ENCODE results near the gene WDR54. TPM values are rescaled to one million over a fixed set of nuclear protein-coding genes. Genes with fewer than 3 reads are reported as not detected.
"Not testable (repeated sequence)": the region's sequence is repeated elsewhere in the genome, so short reads cannot be mapped to it uniquely, and the experiment has no call there.

The WDR54 gene
- total RNA-seq, 1 donor from 2014 or later, result 29.1 TPM

DNA sequence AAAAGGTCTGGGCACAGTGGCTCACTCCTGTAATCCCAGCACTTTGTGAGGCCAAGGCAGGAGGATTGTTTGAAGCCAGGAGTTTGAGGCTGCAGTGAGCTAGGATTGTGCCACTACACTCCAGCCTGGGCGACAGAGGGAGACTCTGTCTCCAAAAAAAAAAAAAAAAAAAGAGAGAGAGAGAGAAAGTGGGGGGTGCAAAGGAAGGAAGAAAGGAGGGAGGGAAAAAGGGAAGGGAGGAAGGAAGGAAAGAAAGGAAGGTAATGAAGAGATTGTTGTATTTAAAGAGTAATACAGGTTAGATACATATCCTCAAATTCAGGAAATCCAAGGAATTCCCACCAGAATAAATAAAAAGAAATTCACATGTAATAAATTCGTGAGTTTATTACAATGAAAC lies 19.6 kb upstream of the WDR54 start:
- no peak for DNase-seq (ENCODE audit: extremely low read depth, low read depth, low spot score)

DNA sequence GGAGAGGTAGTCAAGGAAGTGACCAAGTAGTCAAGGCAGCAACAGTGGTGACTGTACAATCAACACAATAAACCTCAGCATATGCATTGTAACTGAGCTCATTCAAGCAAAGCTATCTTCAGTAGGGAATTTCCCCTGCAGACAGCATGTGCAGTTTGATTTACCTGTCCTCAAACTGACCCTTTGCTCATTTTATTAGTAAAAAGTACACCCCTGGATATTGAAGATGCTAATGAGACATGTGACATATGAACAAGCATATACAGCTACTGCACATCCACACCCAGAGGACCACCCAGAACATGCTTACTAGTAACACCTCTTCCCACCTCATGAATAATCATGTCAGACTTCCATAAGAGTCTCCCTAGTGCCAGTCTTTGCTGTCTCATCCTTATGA lies 15.5 kb upstream of the WDR54 start:
- DNase-seq (ENCODE audit: extremely low read depth, low read depth, low spot score), result no peak

DNA sequence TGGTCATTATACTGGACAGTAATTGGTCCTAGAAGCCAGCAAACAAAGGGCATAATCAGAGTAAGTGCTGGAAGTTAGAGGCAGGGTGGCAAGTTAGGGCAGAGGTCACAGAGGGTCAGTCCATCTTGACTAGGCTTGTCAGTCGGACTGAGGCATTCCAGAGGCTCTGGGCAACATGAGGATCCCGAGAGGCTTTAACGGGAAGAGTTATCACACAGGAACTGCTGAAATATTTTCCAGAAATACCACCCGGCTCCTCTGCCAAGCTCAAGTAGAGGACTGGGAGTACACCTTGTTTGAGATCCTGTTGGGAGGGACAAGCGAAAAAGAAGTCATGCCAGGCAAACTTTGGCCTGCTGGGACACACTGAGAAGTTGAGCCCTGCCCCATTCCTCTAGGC lies 13.8 kb upstream of the WDR54 start:
- no peak for DNase-seq (ENCODE audit: extremely low read depth, low read depth, low spot score)

DNA sequence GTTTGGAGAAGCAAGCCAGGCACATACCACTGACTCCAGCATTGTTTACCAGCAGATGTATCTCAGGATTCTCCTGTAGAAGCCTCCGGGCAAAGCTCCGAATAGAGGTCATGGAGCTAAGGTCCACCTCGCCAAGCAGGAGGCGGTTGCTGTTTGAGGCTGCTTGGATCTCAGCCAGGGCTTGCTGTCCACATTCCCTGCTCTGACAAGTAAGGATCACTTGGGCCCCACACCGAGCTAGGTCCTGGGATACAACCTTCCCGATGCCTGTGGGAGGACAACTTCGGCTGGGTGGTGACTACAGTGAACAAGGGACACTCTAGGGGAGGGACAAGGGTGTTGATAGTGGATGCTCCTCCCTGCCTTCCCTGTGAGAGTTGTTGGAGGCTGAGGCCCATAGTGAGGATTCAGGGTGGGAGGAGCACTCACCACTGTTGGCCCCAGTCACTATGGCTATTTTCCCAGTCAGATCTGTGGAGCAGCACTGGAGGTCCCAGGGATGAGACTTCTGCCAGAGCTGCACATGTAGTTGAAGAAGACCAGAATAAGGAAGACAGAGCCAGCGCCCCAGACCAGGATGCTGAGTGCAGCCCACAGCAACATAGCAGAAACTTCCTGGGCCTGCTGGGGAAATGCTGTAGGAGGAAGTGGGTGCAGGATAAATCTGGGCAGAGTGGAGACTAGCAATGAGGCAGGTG lies 8.4 kb upstream of the WDR54 start:
- DNase-seq (ENCODE audit: extremely low read depth, low read depth, low spot score), result no peak

DNA sequence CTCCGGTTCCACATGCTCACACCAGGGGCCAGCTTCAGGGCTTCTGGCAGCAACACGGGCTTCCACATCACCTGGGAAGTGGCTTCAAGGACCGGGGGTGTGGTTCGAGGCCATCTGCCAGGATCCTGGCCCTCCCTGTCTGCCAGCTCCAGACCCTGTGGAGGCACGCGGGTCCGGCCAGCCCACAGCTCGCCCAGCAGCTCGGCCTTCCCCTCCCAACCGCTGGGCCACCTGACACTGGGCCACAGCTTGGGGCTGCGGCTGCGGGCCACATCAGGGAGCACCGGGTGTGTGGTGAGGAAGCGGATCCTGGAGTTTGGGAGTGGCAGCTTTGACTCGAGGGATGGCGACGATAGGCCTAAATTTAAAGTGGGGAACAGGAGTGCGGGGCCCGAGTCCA lies 7.1 kb upstream of the WDR54 start:
- DNase-seq (ENCODE audit: extremely low read depth, low read depth, low spot score), result no peak

DNA sequence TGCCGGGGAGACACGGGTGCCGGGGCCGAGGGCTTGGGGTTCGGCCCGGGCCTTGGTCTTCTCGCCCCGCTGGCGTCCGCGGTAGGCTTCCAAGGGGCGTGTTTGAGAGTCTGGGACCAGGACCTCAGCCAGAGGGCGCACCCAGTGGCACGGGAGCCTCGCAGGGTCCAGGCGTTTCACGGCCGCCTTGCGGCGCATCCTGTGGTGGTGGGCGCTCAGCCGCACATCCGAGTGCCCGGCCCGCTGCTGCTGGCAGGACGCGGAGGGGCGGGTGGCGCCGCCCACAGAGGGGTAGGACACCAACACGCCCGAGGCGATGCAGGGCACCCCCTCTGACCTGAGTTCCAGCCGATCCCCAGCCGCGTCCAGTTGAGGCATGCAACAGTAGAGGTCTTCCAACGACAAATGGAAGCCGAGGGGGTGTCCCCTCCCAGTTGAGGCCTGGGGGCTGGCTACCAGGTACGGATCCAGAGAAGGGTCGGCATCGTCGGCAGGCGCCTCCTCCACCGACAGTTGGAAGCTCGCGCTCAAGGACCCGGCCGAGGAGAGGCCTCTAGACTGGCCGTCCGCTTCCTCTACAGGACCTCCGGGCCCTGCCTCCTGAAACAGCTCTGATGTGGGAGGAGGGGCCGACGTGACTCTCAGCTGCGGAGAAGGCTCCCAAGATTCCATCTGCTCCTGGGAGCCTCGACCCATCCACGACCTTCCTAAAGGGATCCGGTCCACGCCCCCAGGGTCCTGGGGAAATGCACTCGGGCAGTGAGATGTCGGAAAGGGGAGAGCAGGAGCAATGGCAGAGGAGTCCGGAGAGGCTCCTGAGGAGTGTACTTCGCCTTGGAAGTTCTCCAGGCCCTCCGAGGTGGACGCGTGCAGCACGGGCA lies 6.4 kb upstream of the WDR54 start:
- no peak for DNase-seq (ENCODE audit: extremely low read depth, low read depth, low spot score)

DNA sequence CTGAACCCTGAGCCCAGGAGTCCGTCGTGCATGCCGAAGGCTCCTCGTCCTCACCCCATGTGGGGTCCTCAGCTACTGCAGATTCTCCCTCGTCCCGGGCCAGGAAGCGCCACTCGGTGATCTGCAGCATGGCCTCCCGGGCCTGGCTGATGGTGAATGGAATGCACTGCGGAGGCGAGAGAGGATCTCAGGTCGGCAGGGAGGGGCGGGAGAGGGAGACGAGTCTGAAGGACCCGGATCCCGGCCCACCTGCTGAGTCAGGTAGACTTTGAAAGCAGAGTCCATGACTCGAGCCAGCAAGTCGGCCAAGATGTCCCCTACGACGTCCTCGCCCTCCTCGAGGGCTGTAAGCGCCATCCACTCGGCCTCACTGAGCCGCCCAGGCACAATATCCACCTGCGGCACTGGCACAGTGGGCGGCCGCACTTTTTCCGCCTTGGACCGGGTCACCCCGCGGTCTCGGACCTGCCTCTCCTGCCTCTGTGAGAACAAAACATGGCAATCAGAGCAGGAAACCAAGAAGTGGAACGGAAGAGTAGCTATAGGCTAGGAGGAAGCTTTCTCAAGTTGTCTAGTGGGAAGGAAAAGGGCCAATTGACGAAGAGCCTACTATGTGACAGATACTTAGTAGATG lies 5.7 kb upstream of the WDR54 start:
- no peak for DNase-seq (ENCODE audit: extremely low read depth, low read depth, low spot score)

DNA sequence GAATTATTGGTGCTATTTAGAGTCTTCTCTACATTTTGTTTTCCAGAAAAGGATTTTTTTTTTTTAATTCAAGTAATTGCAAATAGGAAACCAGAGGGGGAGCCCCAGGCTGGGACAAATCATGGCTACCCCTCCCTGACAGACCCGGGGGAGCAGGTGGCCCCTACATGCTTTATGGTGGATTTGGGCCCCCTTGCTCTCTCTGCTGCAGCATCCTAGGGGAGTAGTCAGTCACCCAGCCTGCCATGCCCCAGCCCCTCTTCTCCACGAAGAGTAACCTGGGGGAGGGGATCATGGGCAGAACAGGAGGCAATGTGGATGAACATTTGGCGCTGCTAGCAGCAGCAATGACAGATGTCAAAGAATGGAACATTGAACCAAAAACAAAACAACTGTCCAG lies 4.8 kb upstream of the WDR54 start:
- no peak for DNase-seq (ENCODE audit: extremely low read depth, low read depth, low spot score)

DNA sequence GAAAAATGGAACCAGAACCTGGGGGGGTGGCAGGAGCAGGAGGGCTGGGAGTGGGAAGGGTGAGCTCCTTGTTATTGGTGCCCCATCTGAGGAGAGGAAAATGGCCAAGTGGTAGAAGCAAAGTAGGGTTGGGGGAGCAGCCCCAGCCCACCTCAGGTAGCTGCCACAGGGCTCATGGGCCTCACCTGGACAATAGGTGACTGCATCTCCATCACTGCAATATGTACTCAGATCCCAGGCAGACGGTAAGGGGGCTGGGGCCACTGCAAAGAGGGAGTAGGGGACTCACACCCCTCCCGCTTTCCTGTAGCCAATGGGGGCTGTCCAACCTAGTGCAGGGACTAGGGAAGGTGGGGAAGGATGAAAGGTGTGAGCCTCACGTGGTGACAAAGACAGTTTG lies 4.3 kb upstream of the WDR54 start:
- no peak for DNase-seq (ENCODE audit: extremely low read depth, low read depth, low spot score)

DNA sequence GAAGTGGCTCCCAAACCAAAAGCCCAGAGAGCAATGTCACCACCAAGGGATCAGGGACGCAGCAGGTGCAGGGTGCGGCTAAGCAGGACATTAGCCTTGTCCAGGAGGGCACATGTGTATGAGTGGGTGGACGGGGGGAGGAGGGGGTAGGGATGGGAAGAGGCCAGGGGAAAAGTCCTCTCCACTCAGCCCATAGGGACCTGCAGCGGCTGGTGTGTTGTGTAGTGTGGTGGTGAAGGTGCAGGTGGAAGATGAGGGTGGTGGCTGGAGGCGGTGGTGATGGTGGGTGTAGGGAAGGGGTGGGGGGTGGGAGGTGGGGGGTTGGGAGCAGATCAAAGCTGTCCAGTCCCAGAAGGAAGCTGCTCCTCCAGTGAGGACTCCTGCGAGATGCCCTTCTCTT lies 3.8 kb upstream of the WDR54 start:
- no peak for DNase-seq (ENCODE audit: extremely low read depth, low read depth, low spot score)

DNA sequence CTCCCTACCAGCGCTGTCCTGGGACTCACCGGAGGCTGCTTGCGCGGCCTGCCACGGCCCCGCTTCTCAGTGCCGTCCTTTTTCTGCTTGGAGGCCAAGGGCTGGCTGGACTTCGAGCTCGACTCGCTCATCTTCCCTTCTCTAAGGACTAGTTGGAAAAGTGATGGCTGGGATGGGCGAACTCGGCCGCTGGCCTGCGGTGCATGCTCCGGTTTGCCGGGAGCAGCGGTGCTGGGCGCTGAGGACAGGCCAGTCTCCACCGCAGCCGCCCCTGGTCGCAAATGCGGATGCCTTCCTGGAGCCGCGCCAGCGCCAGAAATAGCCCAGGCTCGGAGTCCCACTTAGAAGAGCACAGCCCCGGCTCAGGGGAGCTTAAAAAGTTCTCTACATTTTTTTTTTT lies 3.2 kb upstream of the WDR54 start:
- no peak for DNase-seq (ENCODE audit: extremely low read depth, low read depth, low spot score)

DNA sequence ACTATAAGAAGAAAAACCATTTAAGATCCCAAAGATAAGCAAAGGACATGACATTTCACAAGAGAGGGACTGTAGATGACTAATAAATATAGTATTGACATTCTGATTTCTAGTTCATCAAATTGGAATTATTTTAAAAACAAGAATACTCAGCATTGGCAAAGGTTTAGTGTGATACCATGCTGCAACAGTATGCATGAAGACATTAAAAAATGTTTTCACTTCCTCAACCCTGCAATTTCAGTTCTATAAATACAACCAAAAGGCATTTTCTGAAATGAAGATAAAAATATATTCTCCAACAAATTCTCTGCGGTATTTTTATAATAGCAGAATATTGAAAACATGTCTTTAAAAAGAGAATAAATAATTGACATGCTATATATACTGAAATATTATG lies 2.2 kb upstream of the WDR54 start:
- no peak for DNase-seq (ENCODE audit: extremely low read depth, low read depth, low spot score)

DNA sequence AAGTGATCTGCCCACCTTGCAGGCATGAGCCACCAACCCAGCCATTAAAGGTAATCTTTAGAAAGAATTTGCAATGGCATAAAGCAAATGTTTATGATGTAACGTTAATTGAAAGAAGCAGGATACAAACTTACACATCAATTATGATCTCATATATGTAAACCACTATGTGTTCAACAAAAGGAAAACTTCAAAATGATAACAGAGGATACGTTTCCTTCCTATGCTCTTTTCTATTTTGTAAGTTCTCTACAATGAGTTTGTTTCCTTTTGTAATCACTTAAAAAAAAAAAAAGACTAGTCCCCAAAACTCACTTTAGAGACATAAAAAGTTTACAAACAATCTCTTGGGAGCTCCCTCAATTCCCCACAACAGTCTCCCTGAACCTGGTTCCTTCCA lies 1.5 kb upstream of the WDR54 start:
- no peak for DNase-seq (ENCODE audit: extremely low read depth, low read depth, low spot score)

DNA sequence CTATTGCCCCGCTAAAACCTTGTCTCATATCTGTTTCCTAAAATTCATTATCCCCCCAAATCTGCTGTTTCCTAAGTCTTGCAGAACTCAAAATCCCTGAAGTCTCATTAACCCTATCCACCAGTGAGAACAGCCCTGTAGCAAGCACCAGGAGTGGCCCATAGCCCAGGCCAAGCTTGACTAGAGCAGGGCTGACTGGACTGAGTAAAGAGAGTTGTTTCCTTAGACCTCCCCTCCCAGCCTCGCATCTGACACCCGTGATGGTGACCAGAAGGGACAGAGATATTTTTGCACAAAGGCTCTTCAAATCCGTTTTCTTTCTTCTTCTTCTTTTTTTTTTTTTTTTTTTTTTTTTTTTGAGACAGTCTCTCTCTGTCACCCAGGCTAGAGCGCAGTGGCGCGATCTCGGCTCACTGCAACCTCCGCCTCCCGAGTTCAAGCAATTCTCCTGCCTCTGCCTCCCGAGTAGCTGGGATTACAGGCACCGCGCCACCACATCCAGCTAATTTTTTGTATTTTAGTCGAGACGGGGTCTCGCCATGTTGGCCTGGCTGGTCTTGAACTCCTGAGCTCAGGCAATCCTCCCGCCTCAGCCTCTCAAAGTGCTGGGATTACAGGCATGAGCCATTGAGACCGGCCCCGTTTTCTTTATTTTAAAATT lies 957 bp upstream of the WDR54 start:
- not testable (repeated sequence) for DNase-seq (ENCODE audit: extremely low read depth, low read depth, low spot score)

DNA sequence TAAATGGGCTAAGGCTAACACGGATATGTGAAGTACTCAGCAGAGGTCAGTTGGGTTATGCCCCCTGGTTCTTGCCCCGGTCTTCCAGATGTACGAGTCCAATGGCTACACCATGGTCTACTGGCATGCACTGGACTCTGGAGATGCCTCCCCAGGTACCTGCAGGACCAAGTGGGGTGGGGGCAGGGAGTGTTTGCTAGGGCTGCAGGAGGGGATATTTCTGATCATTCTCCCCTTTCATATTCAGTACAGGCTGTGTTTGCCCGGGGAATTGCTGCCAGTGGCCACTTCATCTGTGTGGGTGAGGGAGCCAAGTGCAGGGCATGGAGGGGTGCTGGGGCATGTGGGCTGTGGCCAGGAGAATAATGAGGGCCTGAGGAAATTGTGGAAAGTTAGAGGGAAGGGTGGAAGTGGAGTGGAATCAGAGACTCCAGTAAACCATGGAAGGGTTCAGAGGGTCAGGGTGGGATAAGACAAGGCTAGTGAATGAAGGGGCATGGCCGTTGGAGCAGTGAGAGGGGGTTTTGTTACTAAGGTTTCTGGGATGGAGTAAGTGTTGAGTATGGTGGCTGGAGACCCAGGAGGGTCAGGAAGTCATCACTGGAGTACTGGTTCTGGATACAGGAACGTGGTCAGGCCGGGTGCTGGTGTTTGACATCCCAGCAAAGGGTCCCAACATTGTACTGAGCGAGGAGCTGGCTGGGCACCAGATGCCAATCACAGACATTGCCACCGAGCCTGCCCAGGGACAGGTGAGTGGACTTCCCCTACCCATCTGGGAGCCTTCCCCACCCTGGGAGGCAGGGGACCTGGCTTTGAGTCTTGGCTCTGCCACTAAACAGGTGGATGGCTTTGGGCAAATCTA lies 1.9 kb downstream of the WDR54 start:
- no peak for DNase-seq (ENCODE audit: extremely low read depth, low read depth, low spot score)

DNA sequence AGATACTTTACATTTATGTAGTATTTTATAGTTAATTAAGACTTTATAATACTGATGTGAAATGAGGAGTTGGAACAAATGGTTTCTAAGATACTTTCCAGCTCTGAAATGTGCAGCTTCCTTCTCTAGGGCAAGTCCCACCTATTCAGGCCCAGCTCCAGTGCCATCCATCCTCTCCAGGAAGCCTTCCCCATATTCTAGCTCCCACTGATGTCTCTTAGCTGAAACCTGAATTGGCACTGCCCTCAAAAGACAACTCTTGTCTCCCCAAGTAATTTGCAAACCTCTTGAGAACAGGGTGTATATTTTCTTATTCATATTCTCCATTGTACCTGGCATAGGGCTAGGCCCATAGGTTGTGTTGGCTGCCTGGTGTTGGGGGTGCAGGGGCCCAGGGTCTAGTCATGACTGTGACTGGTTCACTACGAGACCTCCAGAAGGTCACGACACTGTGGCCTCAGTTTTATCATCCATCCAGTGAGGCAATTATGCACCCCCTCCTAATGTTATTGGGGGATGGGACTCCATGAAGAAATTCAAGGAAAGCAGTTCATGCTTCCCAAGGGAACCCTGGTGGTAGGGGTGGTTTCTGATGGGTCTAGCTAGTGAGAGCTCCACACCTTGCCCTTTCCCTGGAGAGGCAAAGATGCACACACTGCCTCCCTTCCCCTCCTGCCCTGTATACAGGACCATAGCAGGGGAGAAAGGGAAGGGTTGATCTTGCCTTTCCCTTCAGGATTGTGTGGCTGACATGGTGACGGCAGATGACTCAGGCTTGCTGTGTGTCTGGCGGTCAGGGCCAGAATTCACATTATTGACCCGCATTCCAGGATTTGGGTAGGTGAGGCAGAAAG lies 2.8 kb downstream of the WDR54 start:
- no peak for DNase-seq (ENCODE audit: extremely low read depth, low read depth, low spot score)

DNA sequence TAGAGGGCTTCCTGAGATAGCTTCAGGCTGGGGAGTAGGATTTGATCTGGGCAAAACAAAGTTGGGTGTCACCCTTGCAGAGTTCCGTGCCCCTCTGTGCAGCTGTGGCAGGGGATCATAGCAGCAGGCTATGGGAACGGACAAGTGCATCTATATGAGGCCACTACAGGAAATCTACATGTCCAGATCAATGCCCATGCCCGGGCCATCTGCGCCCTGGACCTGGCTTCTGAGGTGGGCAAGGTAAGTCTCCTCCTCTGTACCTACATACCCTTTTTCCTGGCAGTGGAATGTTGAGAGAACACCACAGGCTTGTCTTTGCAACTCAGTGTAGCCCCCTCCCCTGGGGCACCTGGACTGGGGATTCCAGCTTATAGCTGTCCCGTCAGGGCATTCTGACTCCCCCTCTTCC lies 3.5 kb downstream of the WDR54 start:
- DNase-seq (ENCODE audit: extremely low read depth, low read depth, low spot score), result no peak

DNA sequence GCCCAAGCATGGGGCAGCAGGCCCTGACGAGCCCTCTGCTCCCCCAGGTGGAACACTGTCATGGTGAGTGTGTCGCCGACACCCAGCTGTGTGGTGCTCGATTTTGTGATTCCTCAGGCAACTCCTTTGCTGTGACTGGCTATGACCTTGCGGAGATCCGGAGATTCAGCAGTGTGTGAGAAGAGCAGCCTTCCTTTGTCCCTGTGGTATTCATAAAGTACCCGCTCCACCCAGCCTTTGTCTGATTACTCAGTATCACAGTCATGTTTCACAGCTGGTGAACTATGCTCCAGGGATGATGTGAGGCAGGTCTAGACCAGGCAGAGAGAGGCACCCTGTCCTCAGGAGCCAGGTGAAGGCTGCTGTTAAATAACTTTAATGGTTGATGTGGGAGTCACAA lies 4.0 kb downstream of the WDR54 start:
- DNase-seq (ENCODE audit: extremely low read depth, low read depth, low spot score), result no peak

DNA sequence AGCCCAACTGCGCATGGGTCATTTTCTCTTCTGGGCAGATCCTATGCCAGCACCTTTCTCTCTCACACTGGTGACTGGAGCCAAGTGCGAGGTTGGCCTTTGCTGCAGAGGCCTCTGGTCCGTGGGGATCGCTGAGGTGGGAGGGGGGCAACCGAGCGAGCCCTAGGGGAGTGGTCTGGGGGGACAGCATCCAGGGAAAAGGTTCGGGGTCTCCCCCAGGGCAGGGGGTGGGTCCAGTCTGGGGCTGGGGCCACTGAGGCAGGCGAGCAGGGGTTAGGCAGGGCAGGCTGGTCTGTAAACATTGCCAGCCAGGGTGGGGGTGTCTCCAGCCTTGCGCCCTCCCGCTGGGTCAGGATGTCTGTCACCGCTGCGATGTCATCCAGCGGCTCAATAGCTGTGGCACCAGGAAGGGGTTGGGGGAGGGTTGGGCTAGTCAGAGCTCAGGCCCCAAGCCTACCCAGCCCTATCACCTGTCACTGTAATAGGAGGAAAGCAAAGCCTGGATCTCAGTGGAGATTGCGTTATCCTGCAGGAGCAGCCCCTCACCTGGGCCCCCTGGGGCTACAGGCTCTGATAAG lies 4.7 kb downstream of the WDR54 start:
- no peak for DNase-seq (ENCODE audit: extremely low read depth, low read depth, low spot score)
